ENCODE measurements around the gene MED15. TPM values are rescaled to one million over a fixed set of nuclear protein-coding genes. Genes with fewer than 3 reads are reported as not detected.

MED15 gene
- total RNA-seq, 1 experiment from 2014 or later, result 59.3 TPM

GRCh38 chr22:20616451-20617043 lies 109.1 kb downstream of the MED15 start:
- no peaks in the 10 kb centered on the region for H3K27me3 ChIP-seq (ENCODE audit: control insufficient read depth, insufficient read depth, low read length)
- no TSS peak for BruUV-seq (replicated peaks)
- ChIA-PET CTCF (interaction anchor here (0.5 kb wide), 1 partner anchor 52 kb away, joined by 3 read pairs; no protein-coding TSS in a partner anchor), POLR2A (no interaction called here)
- no peak overlapping the region for H3K4me3 ChIP-seq (ENCODE audit: low read depth in 2 of 2, low read length in 2 of 2)
- H3K4me1 ChIP-seq (ENCODE audit: control insufficient read depth, insufficient read depth, low read length), result no peaks in the 10 kb centered on the region
- H3K9me3 ChIP-seq (ENCODE audit: control insufficient read depth, insufficient read depth, low read depth, low read length), result no peaks in the 10 kb centered on the region
- DNase-seq (ENCODE audit: low read depth, low spot score) (no peak), ATAC-seq (no peak)
- H3K27ac ChIP-seq (ENCODE audit: low read length), result no peak overlapping the region
- intact Hi-C loops (cut with micrococcal nuclease; ENCODE audit: unreplicated experiment) (no loop called here), in situ Hi-C loops (cut with HindIII; ENCODE audit: low pct_unique_long_range_greater_than_20kb, low sequenced_read_pairs) (no loop called here)
- TF ChIP-seq, protein P1, sequence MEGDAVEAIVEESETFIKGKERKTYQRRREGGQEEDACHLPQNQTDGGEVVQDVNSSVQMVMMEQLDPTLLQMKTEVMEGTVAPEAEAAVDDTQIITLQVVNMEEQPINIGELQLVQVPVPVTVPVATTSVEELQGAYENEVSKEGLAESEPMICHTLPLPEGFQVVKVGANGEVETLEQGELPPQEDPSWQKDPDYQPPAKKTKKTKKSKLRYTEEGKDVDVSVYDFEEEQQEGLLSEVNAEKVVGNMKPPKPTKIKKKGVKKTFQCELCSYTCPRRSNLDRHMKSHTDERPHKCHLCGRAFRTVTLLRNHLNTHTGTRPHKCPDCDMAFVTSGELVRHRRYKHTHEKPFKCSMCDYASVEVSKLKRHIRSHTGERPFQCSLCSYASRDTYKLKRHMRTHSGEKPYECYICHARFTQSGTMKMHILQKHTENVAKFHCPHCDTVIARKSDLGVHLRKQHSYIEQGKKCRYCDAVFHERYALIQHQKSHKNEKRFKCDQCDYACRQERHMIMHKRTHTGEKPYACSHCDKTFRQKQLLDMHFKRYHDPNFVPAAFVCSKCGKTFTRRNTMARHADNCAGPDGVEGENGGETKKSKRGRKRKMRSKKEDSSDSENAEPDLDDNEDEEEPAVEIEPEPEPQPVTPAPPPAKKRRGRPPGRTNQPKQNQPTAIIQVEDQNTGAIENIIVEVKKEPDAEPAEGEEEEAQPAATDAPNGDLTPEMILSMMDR (IDR thresholded peaks at IDR 0.05), result no peak
- TF ChIP-seq SIN3A (IDR thresholded peaks at IDR 0.05; ENCODE audit: borderline replicate concordance, insufficient read depth, low read depth, low read length), result no peak
- TF ChIP-seq POLR2AphosphoS5 (IDR thresholded peaks at IDR 0.05; ENCODE audit: low read depth, low read length), result no peak
- no peak for TF ChIP-seq TCF7L2 (IDR thresholded peaks at IDR 0.05; ENCODE audit: low read depth, low read length)
- TF ChIP-seq, protein P2, sequence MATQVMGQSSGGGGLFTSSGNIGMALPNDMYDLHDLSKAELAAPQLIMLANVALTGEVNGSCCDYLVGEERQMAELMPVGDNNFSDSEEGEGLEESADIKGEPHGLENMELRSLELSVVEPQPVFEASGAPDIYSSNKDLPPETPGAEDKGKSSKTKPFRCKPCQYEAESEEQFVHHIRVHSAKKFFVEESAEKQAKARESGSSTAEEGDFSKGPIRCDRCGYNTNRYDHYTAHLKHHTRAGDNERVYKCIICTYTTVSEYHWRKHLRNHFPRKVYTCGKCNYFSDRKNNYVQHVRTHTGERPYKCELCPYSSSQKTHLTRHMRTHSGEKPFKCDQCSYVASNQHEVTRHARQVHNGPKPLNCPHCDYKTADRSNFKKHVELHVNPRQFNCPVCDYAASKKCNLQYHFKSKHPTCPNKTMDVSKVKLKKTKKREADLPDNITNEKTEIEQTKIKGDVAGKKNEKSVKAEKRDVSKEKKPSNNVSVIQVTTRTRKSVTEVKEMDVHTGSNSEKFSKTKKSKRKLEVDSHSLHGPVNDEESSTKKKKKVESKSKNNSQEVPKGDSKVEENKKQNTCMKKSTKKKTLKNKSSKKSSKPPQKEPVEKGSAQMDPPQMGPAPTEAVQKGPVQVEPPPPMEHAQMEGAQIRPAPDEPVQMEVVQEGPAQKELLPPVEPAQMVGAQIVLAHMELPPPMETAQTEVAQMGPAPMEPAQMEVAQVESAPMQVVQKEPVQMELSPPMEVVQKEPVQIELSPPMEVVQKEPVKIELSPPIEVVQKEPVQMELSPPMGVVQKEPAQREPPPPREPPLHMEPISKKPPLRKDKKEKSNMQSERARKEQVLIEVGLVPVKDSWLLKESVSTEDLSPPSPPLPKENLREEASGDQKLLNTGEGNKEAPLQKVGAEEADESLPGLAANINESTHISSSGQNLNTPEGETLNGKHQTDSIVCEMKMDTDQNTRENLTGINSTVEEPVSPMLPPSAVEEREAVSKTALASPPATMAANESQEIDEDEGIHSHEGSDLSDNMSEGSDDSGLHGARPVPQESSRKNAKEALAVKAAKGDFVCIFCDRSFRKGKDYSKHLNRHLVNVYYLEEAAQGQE (IDR thresholded peaks at IDR 0.05; ENCODE audit: insufficient read depth in 1 of 2, low read depth in 2 of 2, low read length in 1 of 2), result no peak
- no peaks in the 10 kb centered on the region for H3K36me3 ChIP-seq (ENCODE audit: control insufficient read depth, insufficient read depth, low read length)

DNA sequence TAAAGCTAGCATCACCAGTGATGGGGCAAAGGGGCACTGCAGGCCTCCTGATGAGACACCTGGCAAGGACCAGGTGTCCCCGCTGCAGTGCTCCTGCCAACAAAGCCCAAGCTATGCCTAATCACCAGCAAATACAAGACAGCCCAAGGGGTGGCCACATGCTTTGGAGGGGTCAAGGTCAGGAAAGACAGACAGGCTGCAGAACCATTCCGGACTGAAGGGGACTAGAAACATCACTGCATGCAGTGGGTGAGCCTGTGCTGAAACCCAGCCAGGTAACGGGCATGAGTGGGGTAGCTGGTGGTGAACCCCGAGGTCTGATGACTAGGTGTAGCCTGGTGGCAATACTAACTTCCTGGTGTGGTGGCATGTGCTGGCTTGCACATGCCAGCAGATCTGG lies 111.1 kb downstream of the MED15 start:
- no TSS peak for BruUV-seq (replicated peaks)
- H3K27ac ChIP-seq (ENCODE audit: low read length), result no peak overlapping the region
- in situ Hi-C loops (cut with HindIII; ENCODE audit: low pct_unique_long_range_greater_than_20kb, low sequenced_read_pairs) (no loop called here), intact Hi-C loops (cut with micrococcal nuclease; ENCODE audit: unreplicated experiment) (no loop called here)
- ChIA-PET POLR2A (no interaction called here), CTCF (no interaction called here)
- H3K27me3 ChIP-seq (ENCODE audit: control insufficient read depth, insufficient read depth, low read length), result no peaks in the 10 kb centered on the region
- TF ChIP-seq, protein P1 (IDR thresholded peaks at IDR 0.05), result no peak
- TF ChIP-seq SIN3A (IDR thresholded peaks at IDR 0.05; ENCODE audit: borderline replicate concordance, insufficient read depth, low read depth, low read length), result no peak
- TF ChIP-seq POLR2AphosphoS5 (IDR thresholded peaks at IDR 0.05; ENCODE audit: low read depth, low read length), result no peak
- TF ChIP-seq TCF7L2 (IDR thresholded peaks at IDR 0.05; ENCODE audit: low read depth, low read length), result no peak
- TF ChIP-seq, protein P2 (IDR thresholded peaks at IDR 0.05; ENCODE audit: insufficient read depth in 1 of 2, low read depth in 2 of 2, low read length in 1 of 2), result no peak
- H3K4me3 ChIP-seq (ENCODE audit: low read depth in 2 of 2, low read length in 2 of 2), result no peak overlapping the region
- ATAC-seq (no peak), DNase-seq (ENCODE audit: low read depth, low spot score) (no peak)
- no peaks in the 10 kb centered on the region for H3K36me3 ChIP-seq (ENCODE audit: control insufficient read depth, insufficient read depth, low read length)
- no peaks in the 10 kb centered on the region for H3K4me1 ChIP-seq (ENCODE audit: control insufficient read depth, insufficient read depth, low read length)
- no peaks in the 10 kb centered on the region for H3K9me3 ChIP-seq (ENCODE audit: control insufficient read depth, insufficient read depth, low read depth, low read length)
